Hepatocyte (in vitro differentiated cells): Measurements from ENCODE around the gene TUBGCP5.

Experiments used
- CTCF ChIP-seq: fragments of 200-600 bp; sonication (generic); IDR thresholded peaks from 2 replicates; pipeline ENCODE4 v1.5.1; 2016; ENCODE audit warnings: antibody characterized with exemption, mild to moderate bottlenecking; ENCODE audit not compliant: poor library complexity
- EZH2 ChIP-seq: fragments of 200-600 bp; sonication (generic); IDR thresholded peaks from 2 replicates; pipeline ENCODE4 v1.6.1; 2016; ENCODE audit warnings: antibody characterized with exemption, mild to moderate bottlenecking, borderline replicate concordance
- EZH2phosphoT487 ChIP-seq: fragments of 200-600 bp; sonication (generic); IDR thresholded peaks from one replicate; pipeline ENCODE4 v1.6.1; 2018; ENCODE audit warnings: antibody characterized with exemption, mild to moderate bottlenecking, low read depth, moderate library complexity; ENCODE audit not compliant: unreplicated experiment, severe bottlenecking

GRCh38 chr15:22980189-22981050 lies 58.9 kb downstream of the TUBGCP5 start, which contains the start of gene CYFIP1:
- no peak for TF ChIP-seq CTCF
- TF ChIP-seq EZH2, result no peak
- TF ChIP-seq EZH2phosphoT487, result no peak
